Measurements from ENCODE around the gene TPCN1. TPM values are rescaled to one million over a fixed set of nuclear protein-coding genes. Genes with fewer than 3 reads are reported as not detected.
"Not testable (repeated sequence)": the region's sequence is repeated elsewhere in the genome, so short reads cannot be mapped to it uniquely, and the experiment has no call there.

The TPCN1 gene
- total RNA-seq, 2 donors from 2014 or later, result 18.9 to 30.8 TPM

GRCh38 chr12:113204804-113205203 lies 16.5 kb upstream of the TPCN1 start:
- 89 to 95% methylated on average over 3 of the region's 3 CpGs for WGBS, 2 experiments (ENCODE audit: insufficient coverage in 1 of 2, insufficient read length in 1 of 2)
- Mint-ChIP-seq H3K9me3 (peaks cover 5% of the 10 kb centered on the region), H3K36me3 (ENCODE audit: low read depth) (peaks cover 5% of the 10 kb centered on the region)

GRCh38 chr12:113206802-113207201 lies 14.5 kb upstream of the TPCN1 start:
- not testable (repeated sequence) for H3K27me3 ChIP-seq (ENCODE audit: control insufficient read depth, insufficient read depth, low read length, poor library complexity, severe bottlenecking); H3K4me3 ChIP-seq (ENCODE audit: low read length); DNase-seq; H3K9me3 Mint-ChIP-seq; H3K9me3 ChIP-seq (ENCODE audit: control insufficient read depth, low read length); H3K4me1 Mint-ChIP-seq; H3K27ac ChIP-seq (ENCODE audit: low read depth, low read length); H3K4me1 ChIP-seq (ENCODE audit: control insufficient read depth, insufficient read depth, low read length); H3K27ac Mint-ChIP-seq; H3K4me3 Mint-ChIP-seq; H3K36me3 Mint-ChIP-seq (ENCODE audit: low read depth); H3K27me3 Mint-ChIP-seq (ENCODE audit: insufficient read depth); H3K36me3 ChIP-seq (ENCODE audit: control insufficient read depth, insufficient read depth, low read length); H3K9ac ChIP-seq (ENCODE audit: extremely low read depth, low read length, poor library complexity, severe bottlenecking)
- 97 to 100% methylated on average over 2 to 5 of the region's 5 CpGs for WGBS, 2 experiments (ENCODE audit: insufficient coverage in 1 of 2, insufficient read length in 1 of 2)

More at GRCh38 chr12:113204804-113205203, 16.5 kb upstream of the TPCN1 start:
- H3K27me3 Mint-ChIP-seq (ENCODE audit: insufficient read depth), result peaks cover 1% of the 10 kb centered on the region
- Histone ChIP-seq H3K4me1 (ENCODE audit: control insufficient read depth, insufficient read depth, low read length) (no peaks in the 10 kb centered on the region), H3K4me3 (ENCODE audit: low read length) (no peak overlapping the region), H3K27ac (ENCODE audit: low read depth, low read length) (no peak overlapping the region), H3K36me3 (ENCODE audit: control insufficient read depth, insufficient read depth, low read length) (no peaks in the 10 kb centered on the region), H3K9me3 (ENCODE audit: control insufficient read depth, low read length) (no peaks in the 10 kb centered on the region), H3K27me3 (ENCODE audit: control insufficient read depth, insufficient read depth, low read length, poor library complexity, severe bottlenecking) (no peaks in the 10 kb centered on the region), H3K9ac (ENCODE audit: extremely low read depth, low read length, poor library complexity, severe bottlenecking) (no peak overlapping the region)
- H3K4me1 Mint-ChIP-seq, result peaks cover 5% of the 10 kb centered on the region
- no peak for TF ChIP-seq CTCF (conservative IDR thresholded peaks at IDR 0.05)
- H3K4me3 Mint-ChIP-seq, result no peak overlapping the region
- no peak for DNase-seq
- no peak overlapping the region for H3K27ac Mint-ChIP-seq

- Mint-ChIP-seq H3K9me3 (peaks cover 5% of the 10 kb centered on the region), H3K27ac (no peak overlapping the region), H3K36me3 (ENCODE audit: low read depth) (peaks cover 5% of the 10 kb centered on the region), H3K4me1 (peaks cover 5% of the 10 kb centered on the region), H3K4me3 (no peak overlapping the region), H3K27me3 (ENCODE audit: insufficient read depth) (no peaks in the 10 kb centered on the region)
- Histone ChIP-seq H3K9me3 (ENCODE audit: control insufficient read depth, low read length) (no peaks in the 10 kb centered on the region), H3K9ac (ENCODE audit: extremely low read depth, low read length, poor library complexity, severe bottlenecking) (no peak overlapping the region), H3K36me3 (ENCODE audit: control insufficient read depth, insufficient read depth, low read length) (no peaks in the 10 kb centered on the region), H3K4me3 (ENCODE audit: low read length) (no peak overlapping the region), H3K27ac (ENCODE audit: low read depth, low read length) (no peak overlapping the region), H3K4me1 (ENCODE audit: control insufficient read depth, insufficient read depth, low read length) (no peaks in the 10 kb centered on the region), H3K27me3 (ENCODE audit: control insufficient read depth, insufficient read depth, low read length, poor library complexity, severe bottlenecking) (no peaks in the 10 kb centered on the region)
- 58 to 81% methylated on average over 2 to 6 of the region's 6 CpGs for WGBS, 2 experiments (ENCODE audit: insufficient coverage in 1 of 2, insufficient read length in 1 of 2)
- no peak for TF ChIP-seq CTCF (conservative IDR thresholded peaks at IDR 0.05)
- DNase-seq, result no peak
Measured at GRCh38 chr12:113207613-113208040, 13.6 kb upstream of the TPCN1 start.

Data from endodermal cell (in vitro differentiated cells).